Activated B cell treated with CpG ODN at 0.5 μM for 24 hours (primary cell): ENCODE data around the gene COMT. TPM values are rescaled to one million over a fixed set of nuclear protein-coding genes. Genes with fewer than 3 reads are reported as not detected.

ENCODE experiments used
- ATAC-seq: fragments of 200-7000 bp; cut with Tn5 transposase; one replicate; pipeline ENCODE4 v1.10.0; 2021; ENCODE audit warnings: low read depth, mild to moderate bottlenecking, moderate library complexity
- CTCF ChIA-PET: fragments of 350-600 bp; sonication (Branson Sonifier 250); formaldehyde crosslinking; loops from one replicate; lab custom pipeline; 2021; ENCODE audit warnings: antibody characterized with exemption; lab: Charles Lee
- POLR2A ChIA-PET: fragments of 350-600 bp; sonication (Branson Sonifier 250); formaldehyde crosslinking; loops from one replicate; lab custom pipeline; 2021; ENCODE audit warnings: antibody characterized with exemption; lab: Charles Lee
- DNase-seq: peaks from one replicate; pipeline ENCODE4 v3.0.0; 2022
- H3K27ac Mint-ChIP-seq: one replicate; pipeline ENCODE4 v1.8.0; 2020; ENCODE audit warnings: mixed read lengths
- H3K27me3 Mint-ChIP-seq: one replicate; pipeline ENCODE4 v1.8.0; 2021; ENCODE audit warnings: mixed read lengths
- H3K36me3 Mint-ChIP-seq: one replicate; pipeline ENCODE4 v1.8.0; 2021; ENCODE audit warnings: low read depth, mixed read lengths
- H3K4me1 Mint-ChIP-seq: one replicate; pipeline ENCODE4 v1.8.0; 2021; ENCODE audit warnings: mixed read lengths
- H3K4me3 Mint-ChIP-seq: one replicate; pipeline ENCODE4 v1.8.0; 2020; ENCODE audit warnings: mild to moderate bottlenecking, mixed read lengths
- H3K9me3 Mint-ChIP-seq: one replicate; pipeline ENCODE4 v1.8.0; 2020; ENCODE audit warnings: mixed read lengths
- intact Hi-C: fragments of 100-400 bp; cut with micrococcal nuclease; formaldehyde crosslinking; loops from one replicate; pipeline ENCODE4 v1.15.1; 2024
- total RNA-seq: library from RNA; stranded (reverse); gene quantifications from 2 replicates; pipeline ENCODE4 v1.2.3, GENCODE V29; 2022
- TF ChIP-seq, protein P1 (sequence below): fragments of 200-600 bp; IDR thresholded peaks from one replicate; pipeline ENCODE4 v1.8.0; 2022; ENCODE audit warnings: antibody characterized with exemption, mild to moderate bottlenecking

The COMT gene
- total RNA-seq, 1 donor from 2014 or later: 40.6 TPM

- no peak for ATAC-seq
- CTCF ChIA-PET: no interaction called here
- peaks cover 15% of the 10 kb centered on the region for H3K36me3 Mint-ChIP-seq
- no peaks in the 10 kb centered on the region for H3K27me3 Mint-ChIP-seq
- POLR2A ChIA-PET: no interaction called here
- no peak for DNase-seq
- intact Hi-C loops: no loop called here
- TF ChIP-seq, protein P1, sequence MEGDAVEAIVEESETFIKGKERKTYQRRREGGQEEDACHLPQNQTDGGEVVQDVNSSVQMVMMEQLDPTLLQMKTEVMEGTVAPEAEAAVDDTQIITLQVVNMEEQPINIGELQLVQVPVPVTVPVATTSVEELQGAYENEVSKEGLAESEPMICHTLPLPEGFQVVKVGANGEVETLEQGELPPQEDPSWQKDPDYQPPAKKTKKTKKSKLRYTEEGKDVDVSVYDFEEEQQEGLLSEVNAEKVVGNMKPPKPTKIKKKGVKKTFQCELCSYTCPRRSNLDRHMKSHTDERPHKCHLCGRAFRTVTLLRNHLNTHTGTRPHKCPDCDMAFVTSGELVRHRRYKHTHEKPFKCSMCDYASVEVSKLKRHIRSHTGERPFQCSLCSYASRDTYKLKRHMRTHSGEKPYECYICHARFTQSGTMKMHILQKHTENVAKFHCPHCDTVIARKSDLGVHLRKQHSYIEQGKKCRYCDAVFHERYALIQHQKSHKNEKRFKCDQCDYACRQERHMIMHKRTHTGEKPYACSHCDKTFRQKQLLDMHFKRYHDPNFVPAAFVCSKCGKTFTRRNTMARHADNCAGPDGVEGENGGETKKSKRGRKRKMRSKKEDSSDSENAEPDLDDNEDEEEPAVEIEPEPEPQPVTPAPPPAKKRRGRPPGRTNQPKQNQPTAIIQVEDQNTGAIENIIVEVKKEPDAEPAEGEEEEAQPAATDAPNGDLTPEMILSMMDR: no peak
- H3K27ac Mint-ChIP-seq: no peak overlapping the region
- peaks cover 14% of the 10 kb centered on the region for H3K9me3 Mint-ChIP-seq
- no peak overlapping the region for H3K4me3 Mint-ChIP-seq
- no peaks in the 10 kb centered on the region for H3K4me1 Mint-ChIP-seq
Observed at GRCh38 chr22:20004464-20004863, 62.9 kb downstream of the COMT start.

GRCh38 chr22:20008221-20008995 lies 66.8 kb downstream of the COMT start:
- Mint-ChIP-seq H3K4me3 (no peak overlapping the region), H3K9me3 (peaks cover 8% of the 10 kb centered on the region), H3K27me3 (no peaks in the 10 kb centered on the region), H3K27ac (no peak overlapping the region), H3K36me3 (peaks cover 8% of the 10 kb centered on the region), H3K4me1 (no peaks in the 10 kb centered on the region)
- TF ChIP-seq, protein P1: no peak
- ChIA-PET POLR2A (no interaction called here), CTCF (no interaction called here)
- intact Hi-C loops: no loop called here
- ATAC-seq (no peak), DNase-seq (no peak)

GRCh38 chr22:20009018-20009491 lies 67.5 kb downstream of the COMT start:
- H3K36me3 Mint-ChIP-seq: peaks cover 4% of the 10 kb centered on the region
- ChIA-PET POLR2A (no interaction called here), CTCF (no interaction called here)
- intact Hi-C loops: no loop called here
- no peak for ATAC-seq
- no peak overlapping the region for H3K4me3 Mint-ChIP-seq
- no peaks in the 10 kb centered on the region for H3K4me1 Mint-ChIP-seq
- H3K27ac Mint-ChIP-seq: no peak overlapping the region
- DNase-seq: no peak
- H3K9me3 Mint-ChIP-seq: peaks cover 4% of the 10 kb centered on the region
- H3K27me3 Mint-ChIP-seq: no peaks in the 10 kb centered on the region
- TF ChIP-seq, protein P1: no peak

DNA sequence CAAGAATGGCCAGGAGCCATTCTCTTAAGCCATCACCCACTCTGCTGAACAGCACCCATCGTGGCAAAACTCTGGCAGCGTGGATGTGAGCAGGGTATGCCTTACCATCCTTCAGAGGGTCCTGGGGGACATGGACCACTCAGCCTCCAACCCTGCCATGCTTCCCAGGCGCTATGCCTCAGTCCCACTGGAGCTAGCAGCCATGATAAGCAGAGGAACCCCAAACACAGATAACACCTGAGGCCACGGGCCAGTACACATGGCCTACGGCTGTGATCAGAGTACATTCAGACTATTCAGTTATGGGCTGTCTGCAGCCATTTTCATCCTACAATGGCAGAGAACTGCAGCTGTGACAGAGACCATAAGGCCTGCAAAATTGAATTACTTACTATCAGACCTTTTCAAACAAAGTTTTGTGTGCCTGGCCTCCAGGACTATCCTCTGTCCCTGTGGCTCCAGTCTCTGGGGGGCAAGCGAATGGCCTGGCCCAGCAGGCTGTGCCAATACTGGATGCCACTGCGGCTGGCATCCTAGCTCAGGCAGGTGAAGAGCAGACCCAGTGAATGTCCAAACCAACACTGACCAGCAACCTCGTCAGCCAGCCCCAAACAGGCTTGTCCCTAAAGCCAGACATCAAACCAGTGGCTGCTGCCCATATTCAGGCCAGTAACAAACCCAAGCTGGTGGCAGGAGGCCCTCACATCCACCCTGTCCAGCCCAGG lies 68.2 kb downstream of the COMT start:
- CTCF ChIA-PET: no interaction called here
- no peak overlapping the region for H3K27ac Mint-ChIP-seq
- no peaks in the 10 kb centered on the region for H3K27me3 Mint-ChIP-seq
- H3K9me3 Mint-ChIP-seq: no peaks in the 10 kb centered on the region
- TF ChIP-seq, protein P1: no peak
- DNase-seq (no peak), ATAC-seq (no peak)
- no peaks in the 10 kb centered on the region for H3K4me1 Mint-ChIP-seq
- H3K36me3 Mint-ChIP-seq: no peaks in the 10 kb centered on the region
- intact Hi-C loops: no loop called here
- POLR2A ChIA-PET: no interaction called here
- H3K4me3 Mint-ChIP-seq: no peak overlapping the region
